Thoracic aorta (tissue), 2 donors: ENCODE results near the gene DEPP1. TPM values are rescaled to one million over a fixed set of nuclear protein-coding genes. Genes with fewer than 3 reads are reported as not detected.

Experiments used
- ATAC-seq: fragments of 150-250 bp; one replicate; pipeline ENCODE4 v1.8.0; 2017; ENCODE audit warnings: low read depth; ENCODE audit not compliant: insufficient number of reproducible peaks, low FRiP score
- DNase-seq: peaks from one replicate; pipeline ENCODE4 v3.0.0-alpha.2; 2020; ENCODE audit warnings: low spot score
- H3K27ac ChIP-seq, 2 donors: fragments of 200-600 bp; sonication (generic); 1 replicate in 1 of 2; 2 replicates in 1 of 2; pipeline ENCODE4 v1.5.1; 2016; ENCODE audit warnings: mild to moderate bottlenecking in 2 of 2, moderate library complexity in 2 of 2
- H3K27me3 ChIP-seq: fragments of 200-600 bp; sonication (generic); replicated peaks from 2 replicates; pipeline ENCODE4 v1.6.0; 2016; ENCODE audit warnings: mild to moderate bottlenecking; ENCODE audit not compliant: insufficient read depth
- H3K36me3 ChIP-seq: fragments of 200-600 bp; sonication (generic); one replicate; pipeline ENCODE4 v1.5.1; 2016
- H3K4me1 ChIP-seq, 2 donors: fragments of 200-600 bp; sonication (generic); 1 replicate in 1 of 2; 2 replicates in 1 of 2; pipeline versions ENCODE4 v1.5.1 to v1.6.0; 2016; ENCODE audit warnings: low read depth in 2 of 2, mild to moderate bottlenecking in 1 of 2; ENCODE audit not compliant: control insufficient read depth in 1 of 2
- H3K4me3 ChIP-seq: fragments of 200-600 bp; sonication (generic); 2 replicates; pipeline ENCODE4 v1.5.1; 2016; ENCODE audit warnings: mild to moderate bottlenecking
- H3K9me3 ChIP-seq: fragments of 200-600 bp; sonication (generic); 2 replicates; pipeline ENCODE4 v1.5.1; 2016
- CTCF ChIP-seq: fragments of 200-600 bp; sonication (generic); IDR thresholded peaks from one replicate; pipeline ENCODE4 v1.5.1; 2019; ENCODE audit warnings: antibody characterized with exemption
- total RNA-seq, 2 donors: library from RNA; depleted of rRNA; stranded (reverse); fragments of >200 nt; gene quantifications; one replicate each; pipeline versions ENCODE4 v1.1.0 to v1.2.3, GENCODE V29; 2016

Gene DEPP1
- total RNA-seq, 2 donors from 2014 or later, result 473 to 661 TPM

- Histone ChIP-seq H3K27me3 (no peaks in the 10 kb centered on the region), H3K27ac (peak overlapping the region; percentile 74 to 88), H3K4me1 (peaks cover 13 to 51% of the 10 kb centered on the region in 2 donors), H3K4me3 (peak overlapping the region; percentile 79), H3K36me3 (no peaks in the 10 kb centered on the region), H3K9me3 (no peaks in the 10 kb centered on the region)
- no peak for TF ChIP-seq CTCF
- ATAC-seq, result no peak
- DNase-seq, result no peak
These were observed 20.3 kb downstream of the DEPP1 start for GRCh38 chr10:44958196-44958897.

GRCh38 chr10:44956717-44957706 lies 21.6 kb downstream of the DEPP1 start:
- Histone ChIP-seq H3K36me3 (no peaks in the 10 kb centered on the region), H3K27me3 (no peaks in the 10 kb centered on the region), H3K9me3 (no peaks in the 10 kb centered on the region), H3K4me3 (no peak overlapping the region), H3K4me1 (peaks cover 9 to 38% of the 10 kb centered on the region in 2 donors), H3K27ac (no peak overlapping the region)
- TF ChIP-seq CTCF, result no peak
- ATAC-seq, result no peak
- no peak for DNase-seq

GRCh38 chr10:44956226-44956625 lies 22.4 kb downstream of the DEPP1 start:
- ATAC-seq, result no peak
- DNase-seq, result no peak
- Histone ChIP-seq H3K4me3 (no peak overlapping the region), H3K4me1 (peaks cover 9 to 30% of the 10 kb centered on the region in 2 donors), H3K27me3 (no peaks in the 10 kb centered on the region), H3K36me3 (no peaks in the 10 kb centered on the region), H3K9me3 (no peaks in the 10 kb centered on the region), H3K27ac (no peak overlapping the region)
- TF ChIP-seq CTCF, result no peak

- Histone ChIP-seq H3K27ac (no peak overlapping the region), H3K4me1 (peaks cover 9 to 23% of the 10 kb centered on the region in 2 donors)
- ATAC-seq, result no peak
These were observed 23.1 kb downstream of the DEPP1 start for GRCh38 chr10:44955413-44956070.

More at GRCh38 chr10:44955413-44956070, 23.1 kb downstream of the DEPP1 start:
- no peak for TF ChIP-seq CTCF
- DNase-seq, result no peak
- no peaks in the 10 kb centered on the region for H3K9me3 ChIP-seq
- no peaks in the 10 kb centered on the region for H3K27me3 ChIP-seq
- no peaks in the 10 kb centered on the region for H3K36me3 ChIP-seq
- H3K4me3 ChIP-seq, result no peak overlapping the region
